GM12878 (cell line): ENCODE data around the gene ZNF281. TPM values are rescaled to one million over a fixed set of nuclear protein-coding genes. Genes with fewer than 3 reads are reported as not detected.
A peak's percentile ranks its signal among the peaks of the same experiment; 100 is the strongest.

Source experiments
- ATAC-seq: fragments of 200-7000 bp; cut with Tn5 transposase; 3 replicates; pipeline ENCODE4 v1.9.1; 2020; ENCODE audit warnings: mild to moderate bottlenecking, moderate library complexity
- BruUV-seq: library from RNA; stranded (reverse); fragments of 400-500 nt; replicated peaks from 2 replicates; lab custom pipeline; 2021; lab: Mats Ljungman, UMichigan
- CTCF ChIA-PET: fragments of 300-600 bp; sonication (Branson Sonifier 250); formaldehyde crosslinking; extraction: SDS; loops from one replicate; lab custom pipeline; 2021; ENCODE audit warnings: inconsistent platforms; lab: Yijun Ruan, JAX
- POLR2A ChIA-PET: fragments of 350-600 bp; formaldehyde crosslinking; extraction: SDS; loops from one replicate; lab custom pipeline; 2021; ENCODE audit warnings: inconsistent platforms; lab: Charles Lee
- RAD21 ChIA-PET: fragments of 300-600 bp; sonication (Branson Sonifier 250); formaldehyde crosslinking; loops from one replicate; lab custom pipeline; 2023; ENCODE audit warnings: antibody characterized with exemption; ENCODE audit not compliant: unreplicated experiment; lab: Charles Lee
- SMC1A ChIA-PET: fragments of 300-600 bp; sonication (Branson Sonifier 250); formaldehyde crosslinking; loops from one replicate; lab custom pipeline; 2023; ENCODE audit not compliant: unreplicated experiment, uncharacterized antibody; lab: Charles Lee
- DNase-seq: peaks from one replicate; pipeline ENCODE4 v3.0.0-alpha.2; 2011; ENCODE audit warnings: low read depth, low spot score
- FAIRE-seq: peaks from 3 replicates; lab custom pipeline; 2011; peaks lifted over from hg19 to GRCh38; lab: Jason Lieb, UNC
- H2AFZ ChIP-seq: 2 replicates; pipeline ENCODE4 v1.6.0; 2011; ENCODE audit warnings: low read depth, low read length, control low read depth; ENCODE audit not compliant: control insufficient read depth
- H3K27ac ChIP-seq: 2 replicates; pipeline ENCODE4 v1.5.1; 2011; ENCODE audit warnings: control low read depth; ENCODE audit not compliant: control insufficient read depth, insufficient read depth
- H3K27me3 ChIP-seq, 2 experiments: replicated peaks in 1 of 2; 2 replicates each; pipeline versions ENCODE4 v1.6.0 to v1.6.1; 2011; ENCODE audit warnings: low read length in 1 of 2; ENCODE audit not compliant: control insufficient read depth in 2 of 2, insufficient read depth in 2 of 2
- H3K36me3 ChIP-seq, 2 experiments: 2 replicates each; pipeline ENCODE4 v1.5.1; 2011; ENCODE audit warnings: low read length in 1 of 2; ENCODE audit not compliant: control insufficient read depth in 2 of 2, insufficient read depth in 2 of 2
- H3K4me1 ChIP-seq: 2 replicates; pipeline ENCODE4 v1.6.1; 2011; ENCODE audit warnings: mild to moderate bottlenecking, low read length, moderate library complexity, mixed read lengths; ENCODE audit not compliant: control insufficient read depth, insufficient read depth
- H3K4me2 ChIP-seq: 2 replicates; pipeline ENCODE4 v1.6.0; 2011; ENCODE audit warnings: control low read depth; ENCODE audit not compliant: control insufficient read depth, insufficient read depth
- H3K4me3 ChIP-seq: fragments of 200-600 bp; sonication (generic); 2 replicates; pipeline ENCODE4 v1.5.1; 2016
- H3K79me2 ChIP-seq: 2 replicates; pipeline ENCODE4 v1.6.0; 2011; ENCODE audit warnings: low read length; ENCODE audit not compliant: control insufficient read depth, insufficient read depth
- H3K9ac ChIP-seq: 2 replicates; pipeline ENCODE4 v1.8.0; 2011; ENCODE audit warnings: low read length, control low read depth, mixed read lengths; ENCODE audit not compliant: control insufficient read depth, insufficient read depth
- H3K9me3 ChIP-seq: replicated peaks from 3 replicates; pipeline ENCODE4 v1.5.1; 2011; ENCODE audit warnings: mild to moderate bottlenecking, low read length; ENCODE audit not compliant: control insufficient read depth, insufficient read depth
- H4K20me1 ChIP-seq: 2 replicates; pipeline ENCODE4 v1.6.0; 2011; ENCODE audit not compliant: control insufficient read depth, insufficient read depth
- ASH2L ChIP-seq: fragments of 300-600, 200-600 bp; sonication (generic); IDR thresholded peaks from 2 replicates; pipeline ENCODE4 v1.6.1; 2017; ENCODE audit warnings: low read depth, mild to moderate bottlenecking, borderline replicate concordance
- BCL11A ChIP-seq: IDR thresholded peaks from 2 replicates; pipeline ENCODE4 v1.6.1; 2011; ENCODE audit warnings: low read depth, low read length
- DPF2 ChIP-seq: fragments of 450-650 bp; IDR thresholded peaks from 2 replicates; pipeline ENCODE4 v1.6.1; 2017; ENCODE audit warnings: mild to moderate bottlenecking
- EZH2 ChIP-seq: IDR thresholded peaks from 2 replicates; pipeline ENCODE4 v1.6.1; 2012; ENCODE audit warnings: low read depth, mild to moderate bottlenecking, control low read depth, inconsistent platforms, low read length, borderline replicate concordance; ENCODE audit not compliant: control insufficient read depth
- FOS ChIP-seq: IDR thresholded peaks from 3 replicates; pipeline ENCODE4 v1.6.1; 2011; ENCODE audit warnings: borderline replicate concordance; ENCODE audit not compliant: insufficient read length; ENCODE audit errors: extremely low read depth
- FOXK2 ChIP-seq: fragments of 450-650 bp; IDR thresholded peaks from 2 replicates; pipeline ENCODE4 v1.6.1; 2017; ENCODE audit warnings: mild to moderate bottlenecking, moderate library complexity
- JUNB ChIP-seq: IDR thresholded peaks from 2 replicates; pipeline ENCODE4 v1.6.1; 2016; ENCODE audit warnings: antibody characterized with exemption, mild to moderate bottlenecking
- NFIC ChIP-seq: IDR thresholded peaks from 2 replicates; pipeline ENCODE4 v1.6.1; 2012; ENCODE audit warnings: low read depth, mild to moderate bottlenecking, inconsistent platforms, low read length, moderate library complexity
- PML ChIP-seq: IDR thresholded peaks from 2 replicates; pipeline ENCODE4 v1.6.1; 2012; ENCODE audit warnings: low read length, inconsistent platforms
- SKIL ChIP-seq: fragments of 450-650 bp; IDR thresholded peaks from 2 replicates; pipeline ENCODE4 v1.6.1; 2017; ENCODE audit warnings: mild to moderate bottlenecking, low read depth, inconsistent platforms; ENCODE audit not compliant: poor library complexity, severe bottlenecking
- SPI1 ChIP-seq: IDR thresholded peaks from 2 replicates; pipeline ENCODE4 v1.6.1; 2011; ENCODE audit warnings: low read depth, mild to moderate bottlenecking, low read length, moderate library complexity, borderline replicate concordance; ENCODE audit not compliant: insufficient read depth
- SREBF2 ChIP-seq: IDR thresholded peaks from 2 replicates; pipeline ENCODE4 v1.6.1; 2012; ENCODE audit warnings: mild to moderate bottlenecking, low read length
- SUPT20H ChIP-seq: IDR thresholded peaks from 2 replicates; pipeline ENCODE4 v1.6.1; 2011; ENCODE audit warnings: low read depth, mild to moderate bottlenecking, low read length, moderate library complexity, borderline replicate concordance; ENCODE audit not compliant: control insufficient read depth
- WGBS: methylation state at CpG from one replicate; pipeline ENCODE4 v1.1.6; 2016; ENCODE audit warnings: low lambda C conversion rate; ENCODE audit not compliant: insufficient replicate concordance, insufficient coverage; ENCODE audit errors: missing lambda C conversion rate; 5-methylcytosine and 5-hydroxymethylcytosine counted together
- in situ Hi-C: fragments of 300-500 bp; cut with MboI; formaldehyde crosslinking; loops from 9 replicates; pipeline ENCODE4 v1.14.3; 2018; ENCODE audit warnings: mixed read lengths
- intact Hi-C: fragments of 100-400 bp; cut with micrococcal nuclease; formaldehyde crosslinking; loops from one replicate; pipeline ENCODE4 v1.14.2; 2022; ENCODE audit not compliant: unreplicated experiment
- polyA plus RNA-seq, 11 experiments: library from polyadenylated mRNA; depleted of rRNA in 4 of 11; unstranded in 6 of 11; stranded (reverse) in 5 of 11; fragments of >200 nt; fragmentation: Nextera tagmentation in 4 of 11; fragmentation: Illumina TruSeq in 1 of 11; extraction: Ambion mirVana in 4 of 11; extraction: Trizol in 1 of 11; gene quantifications; 1 replicate in 1 of 11; 2 replicates in 10 of 11; pipeline versions ENCODE4 v1.2.1 to v1.2.3, GENCODE V29; 2011 to 2016; ENCODE audit warnings: inconsistent platforms in 2 of 11, missing spikeins in 2 of 11, low read depth in 1 of 11
- total RNA-seq, 4 experiments: library from RNA; depleted of rRNA in 3 of 4; stranded (reverse); fragments of >200 nt in 3 of 4; fragmentation: Illumina TruSeq in 1 of 4; extraction: Trizol in 1 of 4; gene quantifications; 2 replicates each; pipeline versions ENCODE4 v1.2.1 to v1.2.3, GENCODE V29; 2013 to 2021

The ZNF281 gene
- total and polyA plus RNA-seq, 10 of the 15 experiments (the other 5 are each of a cell fraction or from before 2014, with no cell fraction given), result 8.3 to 21.8 (median 15.4) TPM

- TF ChIP-seq SKIL, result no peak
- no peak for TF ChIP-seq ASH2L
- no peak for TF ChIP-seq FOS
- no peak for TF ChIP-seq EZH2
- TF ChIP-seq SREBF2, result no peak
- TF ChIP-seq FOXK2, result no peak
- no peak for TF ChIP-seq BCL11A
Observed at GRCh38 chr1:200429221-200429751, 19.4 kb upstream of the ZNF281 start (continued).

- RAD21 ChIA-PET, result interaction anchor here (0.8 kb wide), 1 partner anchor 48 kb away, joined by 3 read pairs; no protein-coding TSS in a partner anchor
- CTCF ChIA-PET, result interaction anchor here (0.9 to 1.4 kb wide), 5 partner anchors 8 to 49 kb away, joined by 3 to 6 read pairs (median 3); no protein-coding TSS in a partner anchor
- no peak for DNase-seq
Observed at GRCh38 chr1:200428482-200429205, 18.8 kb upstream of the ZNF281 start.

More at GRCh38 chr1:200428482-200429205, 18.8 kb upstream of the ZNF281 start:
- TF ChIP-seq PML (no peak), NFIC (peak; percentile 41; the same call in 1 of the 2 replicates), SUPT20H (no peak), SPI1 (peak; percentile 9; the same call in 1 of the 2 replicates), JUNB (peak; percentile 47), DPF2 (0 out of 2 replicates have a peak, but pooled peaks have one; percentile 26)
- ATAC-seq, result peak; percentile 91
- WGBS, result 48% methylated on average over 4 of the region's 4 CpGs
- in situ Hi-C loops (no loop called here), intact Hi-C loops (no loop called here)
- Histone ChIP-seq H3K4me2 (no peak overlapping the region), H3K9ac (no peak overlapping the region), H3K79me2 (no peaks in the 10 kb centered on the region), H3K36me3 (no peaks in the 10 kb centered on the region), H3K9me3 (no peaks in the 10 kb centered on the region; the same call in 2 of the 3 replicates), H3K27me3 (no peaks in the 10 kb centered on the region), H2AFZ (no peak overlapping the region), H3K27ac (no peak overlapping the region), H3K4me1 (no peaks in the 10 kb centered on the region), H3K4me3 (no peak overlapping the region), H4K20me1 (no peaks in the 10 kb centered on the region)
- ChIA-PET SMC1A (interaction anchor here (1.0 to 2.0 kb wide), 9 partner anchors 8 to 47 kb away, joined by 3 to 12 read pairs (median 3); no protein-coding TSS in a partner anchor), POLR2A (no interaction called here)
- FAIRE-seq, result no peak
- BruUV-seq, result no TSS peak
